T-cell (primary cell): ENCODE data around the gene FAM149B1. TPM values are rescaled to one million over a fixed set of nuclear protein-coding genes. Genes with fewer than 3 reads are reported as not detected.

Experiments
- ATAC-seq, 4 experiments: fragments of 200-7000 bp in 3 of 4; fragments of 150-1000 bp in 1 of 4; cut with Tn5 transposase; replicated peaks in 1 of 4; 1 replicate in 3 of 4; 2 replicates in 1 of 4; pipeline ENCODE4 v1.10.0; 2021; ENCODE audit warnings: moderate library complexity in 3 of 4, mild to moderate bottlenecking in 2 of 4, moderate number of reproducible peaks in 1 of 4
- CTCF ChIA-PET, 2 donors: fragments of 300-600 bp; sonication (Branson Sonifier 250); formaldehyde crosslinking; loops; one replicate each; lab custom pipeline; 2022; ENCODE audit warnings: antibody characterized with exemption in 2 of 2; lab: Charles Lee
- POLR2A ChIA-PET, 2 donors: fragments of 300-600 bp; sonication (Branson Sonifier 250); formaldehyde crosslinking; loops; one replicate each; lab custom pipeline; 2022; ENCODE audit warnings: antibody characterized with exemption in 2 of 2; lab: Charles Lee
- DNase-seq, 35 experiments: peaks; one replicate each; pipeline versions ENCODE4 v3.0.0 to v3.0.0-alpha.2; 2013 to 2023
- H3K27ac ChIP-seq: one replicate; pipeline ENCODE4 v1.5.1; 2013; ENCODE audit warnings: low read length
- H3K27me3 ChIP-seq, 2 experiments: replicated peaks in 1 of 2; 1 replicate in 1 of 2; 2 replicates in 1 of 2; pipeline versions ENCODE4 v1.6.1 to v1.7.0; 2013; ENCODE audit warnings: low read length in 1 of 2, mixed read lengths in 1 of 2; ENCODE audit not compliant: control insufficient read depth in 2 of 2, insufficient read depth in 2 of 2; ENCODE audit errors: extremely low read depth in 1 of 2
- H3K36me3 ChIP-seq, 2 donors: 1 replicate in 1 of 2; 2 replicates in 1 of 2; pipeline versions ENCODE4 v1.6.1 to v1.7.0; 2013; ENCODE audit warnings: low read length in 1 of 2; ENCODE audit not compliant: control insufficient read depth in 2 of 2, insufficient read depth in 1 of 2; ENCODE audit errors: extremely low read depth in 1 of 2
- H3K4me1 ChIP-seq, 2 experiments: 1 replicate in 1 of 2; 2 replicates in 1 of 2; pipeline versions ENCODE4 v1.6.1 to v1.7.0; 2013; ENCODE audit warnings: low read length in 2 of 2, mixed read lengths in 1 of 2; ENCODE audit not compliant: insufficient read depth in 2 of 2, control insufficient read depth in 1 of 2; ENCODE audit errors: extremely low read depth in 1 of 2
- H3K4me3 ChIP-seq, 2 donors: 1 replicate in 1 of 2; 2 replicates in 1 of 2; pipeline versions ENCODE4 v1.5.1 to v1.7.0; 2013; ENCODE audit warnings: mild to moderate bottlenecking in 2 of 2, low read length in 1 of 2, moderate library complexity in 1 of 2; ENCODE audit not compliant: control insufficient read depth in 1 of 2; ENCODE audit errors: extremely low read depth in 1 of 2
- H3K9me3 ChIP-seq: 2 replicates; pipeline ENCODE4 v1.7.0; 2013
- H3K27ac Mint-ChIP-seq, 2 donors: one replicate each; pipeline ENCODE4 v1.8.0; 2020 to 2021; ENCODE audit warnings: mild to moderate bottlenecking in 2 of 2, mixed read lengths in 2 of 2
- H3K27me3 Mint-ChIP-seq, 2 donors: one replicate each; pipeline ENCODE4 v1.8.0; 2021 to 2022; ENCODE audit warnings: mixed read lengths in 2 of 2
- H3K36me3 Mint-ChIP-seq: one replicate; pipeline ENCODE4 v1.8.0; 2021; ENCODE audit warnings: mixed read lengths
- H3K4me1 Mint-ChIP-seq, 3 donors: one replicate each; pipeline ENCODE4 v1.8.0; 2020 to 2022; ENCODE audit warnings: mixed read lengths in 3 of 3, mild to moderate bottlenecking in 1 of 3
- H3K4me3 Mint-ChIP-seq, 3 donors: one replicate each; pipeline ENCODE4 v1.8.0; 2020 to 2022; ENCODE audit warnings: mild to moderate bottlenecking in 3 of 3, mixed read lengths in 3 of 3, moderate library complexity in 3 of 3
- H3K9me3 Mint-ChIP-seq, 3 donors: one replicate each; pipeline ENCODE4 v1.8.0; 2020 to 2022; ENCODE audit warnings: mixed read lengths in 3 of 3
- WGBS: methylation state at CpG from one replicate; pipeline ENCODE4 v1.1.5; 2013; ENCODE audit warnings: missing lambda C conversion rate; ENCODE audit not compliant: insufficient coverage; 5-methylcytosine and 5-hydroxymethylcytosine counted together
- total RNA-seq, 35 experiments: library from RNA in 6 of 35; stranded (reverse) in 6 of 35; fragments of 120-200 nt in 1 of 35; gene quantifications; one replicate each; pipeline versions ENCODE4 v1.2.1 to v1.2.4 and lab custom pipeline; 2013 to 2026

The FAM149B1 gene
- total RNA-seq, 5 donors from 2014 or later (not counting 1 experiment from before 2014, with no cell fraction given) = 14.0 to 16.6 (median 15.8) TPM

DNA sequence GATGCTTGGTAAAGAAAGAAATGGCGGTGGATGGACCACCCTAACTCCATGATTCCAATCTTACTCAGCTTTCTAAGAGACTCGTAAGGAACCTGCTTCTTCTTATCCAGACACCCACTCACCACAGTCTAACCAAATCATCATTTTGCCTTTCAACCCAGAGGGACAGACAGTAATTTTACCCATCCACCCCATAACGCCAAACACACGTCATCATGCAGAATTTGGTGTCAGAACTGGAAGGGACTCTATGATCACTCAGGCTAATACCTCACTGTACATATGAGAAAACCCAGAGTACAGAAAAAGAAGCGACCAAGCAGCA is 499 bp upstream of the FAM149B1 start:
- H3K27ac Mint-ChIP-seq = peak overlapping the region; percentile 97 to 99
- POLR2A ChIA-PET = no interaction called here
- peaks cover 23 to 29% of the 10 kb centered on the region in 2 experiments for H3K4me1 ChIP-seq

DNA sequence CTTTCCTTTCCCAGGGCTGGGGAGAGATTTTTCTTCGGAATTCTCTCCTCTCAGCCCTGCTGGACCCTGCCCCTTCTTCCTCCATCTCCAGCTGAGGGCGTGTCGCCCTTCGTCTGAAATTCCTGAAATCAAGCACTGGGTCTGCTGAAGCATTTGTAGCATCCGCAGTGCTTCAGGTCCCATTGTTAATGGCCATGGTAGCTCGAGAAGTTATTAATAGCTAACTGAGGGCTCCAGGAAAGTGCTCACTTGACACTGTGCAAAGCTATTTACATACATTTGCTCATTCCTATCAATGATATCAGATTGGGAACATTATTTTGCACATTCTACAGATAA is 515 bp downstream of the FAM149B1 start:
- Mint-ChIP-seq H3K36me3 (peaks cover 4% of the 10 kb centered on the region), H3K4me1 (peaks cover 39 to 47% (median 40%) of the 10 kb centered on the region in 3 donors)
- POLR2A ChIA-PET = interaction anchor here (0.5 to 1.5 kb wide), 5 partner anchors 23 to 73 kb away, joined by 3 to 14 read pairs (median 6); partner anchors contain the start of gene P4HA1 (in 1 of the 2)

More for the DNA sequence above, 499 bp upstream of the FAM149B1 start:
- ATAC-seq (no peak), DNase-seq (peak in 1 of 35 experiments; percentile 1)
- Histone ChIP-seq H3K27me3 (no peaks in the 10 kb centered on the region), H3K4me3 (peak overlapping the region; percentile 87 to 98), H3K36me3 (peaks cover 3 to 16% of the 10 kb centered on the region in 2 donors), H3K9me3 (no peaks in the 10 kb centered on the region), H3K27ac (peak overlapping the region; percentile 95)
- CTCF ChIA-PET = interaction anchor here in 1 of 2 donors (1.9 kb wide), 1 partner anchor 71 kb away, joined by 13 read pairs; the partner anchor contains the start of gene P4HA1
- H3K4me3 Mint-ChIP-seq = peak overlapping the region; percentile 97 to 100 (median 100)
- peaks cover 47 to 56% (median 47%) of the 10 kb centered on the region in 3 donors for H3K4me1 Mint-ChIP-seq
- WGBS = 7% methylated on average over 5 of the region's 5 CpGs
- H3K36me3 Mint-ChIP-seq = peaks cover 4% of the 10 kb centered on the region
- no peaks in the 10 kb centered on the region for H3K27me3 Mint-ChIP-seq
- H3K9me3 Mint-ChIP-seq = no peaks in the 10 kb centered on the region

DNA sequence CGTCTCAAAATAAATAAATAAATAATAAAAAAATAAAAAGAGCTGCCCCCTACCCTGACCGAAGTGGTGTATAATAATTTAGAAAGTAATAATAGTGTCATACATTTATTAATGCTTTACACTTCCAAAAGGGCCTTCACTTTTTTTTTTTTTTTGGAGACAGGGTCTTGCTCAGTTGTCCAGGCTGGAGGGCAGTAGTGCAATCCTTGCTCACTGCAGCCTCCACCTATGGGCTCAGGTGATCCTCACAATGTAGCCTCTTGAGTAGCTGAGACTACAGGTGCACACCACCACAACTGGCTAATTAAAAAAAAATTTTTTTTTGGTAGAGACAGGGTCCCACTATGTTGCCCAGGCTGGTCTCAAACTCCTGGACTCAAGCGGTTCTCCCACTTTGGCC is 1.4 kb downstream of the FAM149B1 start:
- DNase-seq (no peak), ATAC-seq (no peak)
- no peaks in the 10 kb centered on the region for H3K27me3 Mint-ChIP-seq
- H3K27ac Mint-ChIP-seq = no peak overlapping the region
- Histone ChIP-seq H3K9me3 (no peaks in the 10 kb centered on the region), H3K4me3 (no peak overlapping the region), H3K36me3 (peaks cover 0 to 4% of the 10 kb centered on the region in 2 donors), H3K27me3 (no peaks in the 10 kb centered on the region), H3K27ac (no peak overlapping the region), H3K4me1 (peaks cover 17 to 21% of the 10 kb centered on the region in 2 experiments)
- H3K9me3 Mint-ChIP-seq = no peaks in the 10 kb centered on the region
- H3K4me3 Mint-ChIP-seq = peak overlapping the region; percentile 49 to 97 (median 56)
- peaks cover 34 to 41% (median 35%) of the 10 kb centered on the region in 3 donors for H3K4me1 Mint-ChIP-seq
- no CpG with 5 or more reads among the region's 3 CpGs for WGBS
- POLR2A ChIA-PET = interaction anchor here (0.5 to 1.5 kb wide), 4 partner anchors 72 to 77 kb away, joined by 3 to 14 read pairs (median 3); partner anchors contain the start of gene P4HA1 (in 1 of the 2)
- H3K36me3 Mint-ChIP-seq = peaks cover 4% of the 10 kb centered on the region
- CTCF ChIA-PET = interaction anchor here (0.8 to 4.0 kb wide), 9 partner anchors 8 to 84 kb away, joined by 3 to 20 read pairs (median 4); partner anchors contain the start of gene P4HA1 (in 1 of the 2)

More for the DNA sequence above, 515 bp downstream of the FAM149B1 start:
- Histone ChIP-seq H3K4me1 (peaks cover 17 to 23% of the 10 kb centered on the region in 2 experiments), H3K27me3 (no peaks in the 10 kb centered on the region), H3K27ac (peak overlapping the region; percentile 95), H3K4me3 (peak overlapping the region; percentile 87 to 98), H3K9me3 (no peaks in the 10 kb centered on the region), H3K36me3 (peaks cover 0 to 8% of the 10 kb centered on the region in 2 donors)
- DNase-seq (no peak), ATAC-seq (peak in 1 of 4 experiments; percentile 5)
- H3K27me3 Mint-ChIP-seq = no peaks in the 10 kb centered on the region
- WGBS = 7% methylated on average over 2 of the region's 6 CpGs
- CTCF ChIA-PET = interaction anchor here in 1 of 2 donors (1.2 to 1.9 kb wide), 2 partner anchors 9 to 72 kb away, joined by 13 to 16 read pairs; partner anchors contain the start of gene P4HA1
- H3K27ac Mint-ChIP-seq = peak overlapping the region; percentile 84 to 88
- H3K4me3 Mint-ChIP-seq = peak overlapping the region; percentile 97 to 100 (median 100)
- no peaks in the 10 kb centered on the region for H3K9me3 Mint-ChIP-seq

DNA sequence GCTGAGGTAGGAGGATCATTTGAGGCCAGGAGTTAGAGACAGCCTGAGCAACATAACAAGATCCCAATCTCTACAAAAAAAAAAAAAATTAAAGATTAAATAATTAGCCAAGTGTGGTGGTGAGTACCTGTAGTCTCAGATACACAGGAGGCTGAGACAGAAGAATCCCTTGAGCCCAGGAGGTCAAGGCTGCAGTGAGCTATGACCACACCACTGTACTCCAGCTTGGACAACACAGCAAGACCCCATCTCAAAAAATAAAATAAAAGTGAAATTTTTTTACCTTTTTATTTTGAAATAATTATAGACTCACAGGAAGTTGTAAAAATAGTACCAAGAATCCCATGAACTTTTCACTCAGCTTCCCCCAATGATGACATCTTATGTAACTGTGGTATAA is 4.9 kb downstream of the FAM149B1 start:
- ChIA-PET POLR2A (no interaction called here), CTCF (interaction anchor here in 1 of 2 donors (4.0 kb wide), 1 partner anchor 14 kb away, joined by 20 read pairs; no protein-coding TSS in a partner anchor)
- H3K27ac ChIP-seq = no peak overlapping the region
- no peak overlapping the region for H3K4me3 Mint-ChIP-seq
- peaks cover 0 to 16% of the 10 kb centered on the region in 2 donors for H3K36me3 ChIP-seq
- no peaks in the 10 kb centered on the region for H3K27me3 Mint-ChIP-seq
- no peaks in the 10 kb centered on the region for H3K9me3 ChIP-seq
- H3K4me3 ChIP-seq = no peak overlapping the region
- ATAC-seq (no peak), DNase-seq (no peak)
- H3K27ac Mint-ChIP-seq = no peak overlapping the region
- H3K36me3 Mint-ChIP-seq = peaks cover 18% of the 10 kb centered on the region
- peaks cover 4 to 12% of the 10 kb centered on the region in 2 experiments for H3K4me1 ChIP-seq
- no peaks in the 10 kb centered on the region for H3K27me3 ChIP-seq
- H3K9me3 Mint-ChIP-seq = no peaks in the 10 kb centered on the region
- peaks cover 6 to 10% (median 7%) of the 10 kb centered on the region in 3 donors for H3K4me1 Mint-ChIP-seq

DNA sequence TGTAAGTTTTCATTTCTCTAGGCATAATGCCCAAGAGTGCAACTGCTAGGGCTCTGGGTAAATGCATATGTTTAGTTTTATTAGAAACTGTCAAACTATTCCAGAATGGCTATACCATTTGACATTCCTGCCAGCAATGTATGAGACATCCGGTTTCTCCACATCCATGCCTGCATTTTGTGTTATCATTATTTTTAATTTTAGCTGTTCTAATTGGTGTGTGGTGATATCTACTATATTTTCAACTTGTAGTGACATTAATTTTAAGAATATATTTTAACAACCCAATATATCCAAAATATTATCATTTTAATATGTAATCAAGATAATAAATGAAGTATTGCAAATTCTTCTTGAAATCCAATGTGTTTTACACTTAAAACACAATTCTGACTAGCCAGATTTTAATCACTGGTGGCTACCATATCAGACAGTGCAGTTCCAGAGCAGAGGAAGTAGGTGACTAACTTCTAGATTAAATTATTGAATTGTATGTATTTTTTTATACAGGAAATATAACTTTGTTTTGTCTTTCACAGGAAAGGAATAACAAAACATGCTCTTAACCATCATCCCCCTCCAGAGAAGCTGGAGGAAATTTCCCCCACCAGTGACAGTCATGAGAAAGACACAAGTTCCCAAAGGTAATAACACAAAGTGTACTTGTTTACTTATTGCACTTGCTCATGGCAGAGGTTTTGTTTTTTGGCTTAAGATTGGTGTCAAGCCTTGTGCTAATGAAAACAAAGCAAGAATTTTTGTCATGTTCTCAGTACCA is 6.4 kb downstream of the FAM149B1 start:
- no peak for ATAC-seq
- Mint-ChIP-seq H3K27ac (no peak overlapping the region), H3K4me3 (no peak overlapping the region), H3K9me3 (no peaks in the 10 kb centered on the region), H3K36me3 (peaks cover 19% of the 10 kb centered on the region), H3K4me1 (peaks cover 0 to 4% (median 0%) of the 10 kb centered on the region in 3 donors), H3K27me3 (no peaks in the 10 kb centered on the region)
- POLR2A ChIA-PET = no interaction called here
- H3K27me3 ChIP-seq = no peaks in the 10 kb centered on the region
- H3K4me1 ChIP-seq = peaks cover 0 to under 1% of the 10 kb centered on the region in 2 experiments
- H3K27ac ChIP-seq = no peak overlapping the region
- H3K4me3 ChIP-seq = no peak overlapping the region
- peaks cover 0 to 19% of the 10 kb centered on the region in 2 donors for H3K36me3 ChIP-seq
- CTCF ChIA-PET = no interaction called here
- H3K9me3 ChIP-seq = no peaks in the 10 kb centered on the region
- no CpG with 5 or more reads among the region's 1 CpG for WGBS
- DNase-seq = no peak

DNA sequence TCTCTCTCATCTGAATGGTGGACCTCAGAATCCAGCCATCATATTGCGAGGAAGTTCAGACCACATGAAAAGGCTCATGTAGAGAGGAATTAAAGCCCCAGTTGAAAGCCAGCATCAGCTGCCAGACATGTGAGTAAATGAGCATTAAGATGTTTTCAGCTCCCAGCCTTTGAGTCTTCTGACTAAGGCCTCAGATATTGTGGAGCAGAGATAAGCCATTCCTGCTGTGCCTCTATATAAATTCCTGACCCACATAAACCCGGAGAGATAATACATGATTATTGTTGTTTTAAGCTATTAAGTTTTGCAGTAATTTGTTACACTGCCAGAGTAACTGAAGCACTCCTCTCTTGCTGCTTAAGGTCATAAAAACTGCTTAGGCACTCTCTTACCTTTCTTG is 14.6 kb downstream of the FAM149B1 start:
- Mint-ChIP-seq H3K27ac (no peak overlapping the region), H3K4me3 (no peak overlapping the region), H3K27me3 (no peaks in the 10 kb centered on the region), H3K9me3 (peaks cover 0 to 4% (median 0%) of the 10 kb centered on the region in 3 donors), H3K36me3 (peaks cover 34% of the 10 kb centered on the region), H3K4me1 (no peaks in the 10 kb centered on the region)
- ATAC-seq = no peak
- Histone ChIP-seq H3K9me3 (no peaks in the 10 kb centered on the region), H3K4me3 (no peak overlapping the region), H3K27me3 (no peaks in the 10 kb centered on the region), H3K4me1 (no peaks in the 10 kb centered on the region), H3K27ac (no peak overlapping the region), H3K36me3 (peaks cover 7 to 15% of the 10 kb centered on the region in 2 donors)
- POLR2A ChIA-PET = no interaction called here
- WGBS = no CpG with 5 or more reads among the region's 2 CpGs
- CTCF ChIA-PET = interaction anchor here in 1 of 2 donors (0.6 kb wide), 1 partner anchor 9 kb away, joined by 3 read pairs; no protein-coding TSS in a partner anchor
- DNase-seq = no peak
